C4-2B (cell line): Measurements from ENCODE around the gene ANKS1B.

Experiments used
- CTCF ChIP-seq: fragments of 450-650 bp; conservative IDR thresholded peaks from 2 replicates; pipeline ENCODE4 v1.5.1; 2017; ENCODE audit warnings: mild to moderate bottlenecking
- ZFX ChIP-seq: fragments of 450-650 bp; IDR thresholded peaks from 2 replicates; pipeline ENCODE4 v1.6.1; 2017

GRCh38 chr12:99709619-99710018 is 275.1 kb downstream of the ANKS1B start:
- TF ChIP-seq CTCF (no peak), ZFX (no peak)
